Measurements from ENCODE around the gene PIK3CA. TPM values are rescaled to one million over a fixed set of nuclear protein-coding genes. Genes with fewer than 3 reads are reported as not detected.
"Not testable (repeated sequence)": the region's sequence is repeated elsewhere in the genome, so short reads cannot be mapped to it uniquely, and the experiment has no call there.

Gene PIK3CA
- total and polyA plus RNA-seq, 4 experiments from 2014 or later = 12.4 to 47.2 (median 33.7) TPM

- H3K36me3 ChIP-seq (ENCODE audit: insufficient read depth, low read length) = no peaks in the 10 kb centered on the region
- no peaks in the 10 kb centered on the region for H3K27me3 ChIP-seq (ENCODE audit: insufficient read depth, low read length)
- CTCF ChIA-PET (ENCODE audit: partially characterized antibody) = no interaction called here
- Mint-ChIP-seq H3K9me3 (peaks cover 0 to 4% (median 0%) of the 10 kb centered on the region in 8 donors), H3K36me3 (no peaks in the 10 kb centered on the region), H3K27ac (no peak overlapping the region), H3K4me3 (no peak overlapping the region), H3K27me3 (peaks cover 4 to 12% of the 10 kb centered on the region in 2 donors), H3K4me1 (peaks cover 11 to 18% (median 12%) of the 10 kb centered on the region in 4 donors)
- H3K4me1 ChIP-seq (ENCODE audit: insufficient read depth, low read length) = peaks cover 9% of the 10 kb centered on the region
- H3K4me3 ChIP-seq (ENCODE audit: low read length in 2 of 2) = no peak overlapping the region
- no peaks in the 10 kb centered on the region for H3K9me3 ChIP-seq (ENCODE audit: control insufficient read depth in 1 of 2, low read length in 2 of 2)
- no peak for DNase-seq
- intact Hi-C loops (cut with micrococcal nuclease) = no loop called here
- H3K27ac ChIP-seq (ENCODE audit: low read depth, low read length) = no peak overlapping the region
- POLR2A ChIA-PET (ENCODE audit: partially characterized antibody) = no interaction called here
Measured at GRCh38 chr3:179265092-179265491, 116.9 kb downstream of the PIK3CA start.

GRCh38 chr3:179265875-179266274 lies 117.7 kb downstream of the PIK3CA start:
- no peaks in the 10 kb centered on the region for H3K36me3 ChIP-seq (ENCODE audit: insufficient read depth, low read length)
- no peaks in the 10 kb centered on the region for H3K27me3 ChIP-seq (ENCODE audit: insufficient read depth, low read length)
- no peaks in the 10 kb centered on the region for H3K9me3 ChIP-seq (ENCODE audit: control insufficient read depth in 1 of 2, low read length in 2 of 2)
- no peak overlapping the region for H3K4me3 ChIP-seq (ENCODE audit: low read length in 2 of 2)
- H3K4me1 ChIP-seq (ENCODE audit: insufficient read depth, low read length) = peaks cover 9% of the 10 kb centered on the region
- CTCF ChIA-PET (ENCODE audit: partially characterized antibody) = interaction anchor here (0.8 kb wide), 1 partner anchor 119 kb away, joined by 3 read pairs; no protein-coding TSS in a partner anchor
- Mint-ChIP-seq H3K27me3 (peaks cover 6 to 12% of the 10 kb centered on the region in 2 donors), H3K4me3 (no peak overlapping the region), H3K27ac (peak overlapping the region in 1 of 7 donors; percentile 13), H3K4me1 (peaks cover 4 to 11% (median 5%) of the 10 kb centered on the region in 4 donors), H3K36me3 (no peaks in the 10 kb centered on the region), H3K9me3 (peaks cover 0 to 1% (median 0%) of the 10 kb centered on the region in 8 donors)
- intact Hi-C loops (cut with micrococcal nuclease) = no loop called here
- POLR2A ChIA-PET (ENCODE audit: partially characterized antibody) = no interaction called here
- H3K27ac ChIP-seq (ENCODE audit: low read depth, low read length) = no peak overlapping the region
- no peak for DNase-seq

- POLR2A ChIA-PET (ENCODE audit: partially characterized antibody) = interaction anchor here (1.8 kb wide), 1 partner anchor 119 kb away, joined by 4 read pairs; the partner anchor contains the start of gene PIK3CA
- peaks cover 0 to 1% (median 0%) of the 10 kb centered on the region in 8 donors for H3K9me3 Mint-ChIP-seq
- Histone ChIP-seq H3K27me3 (ENCODE audit: insufficient read depth, low read length) (no peaks in the 10 kb centered on the region), H3K4me1 (ENCODE audit: insufficient read depth, low read length) (peaks cover 5% of the 10 kb centered on the region), H3K27ac (ENCODE audit: low read depth, low read length) (no peak overlapping the region), H3K36me3 (ENCODE audit: insufficient read depth, low read length) (no peaks in the 10 kb centered on the region), H3K4me3 (ENCODE audit: low read length in 2 of 2) (no peak overlapping the region), H3K9me3 (ENCODE audit: control insufficient read depth in 1 of 2, low read length in 2 of 2) (no peaks in the 10 kb centered on the region)
- no peak for DNase-seq
- peaks cover under 1 to 6% (median 2%) of the 10 kb centered on the region in 4 donors for H3K4me1 Mint-ChIP-seq
- no peaks in the 10 kb centered on the region for H3K36me3 Mint-ChIP-seq
- H3K27me3 Mint-ChIP-seq = peaks cover 6 to 12% of the 10 kb centered on the region in 2 donors
- CTCF ChIA-PET (ENCODE audit: partially characterized antibody) = no interaction called here
- intact Hi-C loops (cut with micrococcal nuclease) = no loop called here
- H3K27ac Mint-ChIP-seq = peak overlapping the region in 1 of 7 donors; percentile 69
- H3K4me3 Mint-ChIP-seq = no peak overlapping the region
Measured at GRCh38 chr3:179266701-179267211, 118.6 kb downstream of the PIK3CA start.

- CTCF ChIA-PET (ENCODE audit: partially characterized antibody) = interaction anchor here (1.1 kb wide), 1 partner anchor 119 kb away, joined by 3 read pairs; no protein-coding TSS in a partner anchor
- no peaks in the 10 kb centered on the region for H3K4me1 ChIP-seq (ENCODE audit: insufficient read depth, low read length)
- H3K27me3 Mint-ChIP-seq = peaks cover 6 to 12% of the 10 kb centered on the region in 2 donors
- H3K27me3 ChIP-seq (ENCODE audit: insufficient read depth, low read length) = no peaks in the 10 kb centered on the region
- H3K27ac Mint-ChIP-seq = no peak overlapping the region
- H3K9me3 ChIP-seq (ENCODE audit: control insufficient read depth in 1 of 2, low read length in 2 of 2) = no peaks in the 10 kb centered on the region
- H3K27ac ChIP-seq (ENCODE audit: low read depth, low read length) = no peak overlapping the region
- H3K36me3 Mint-ChIP-seq = no peaks in the 10 kb centered on the region
- POLR2A ChIA-PET (ENCODE audit: partially characterized antibody) = interaction anchor here (1.8 kb wide), 1 partner anchor 121 kb away, joined by 4 read pairs; the partner anchor contains the start of gene PIK3CA
- no peaks in the 10 kb centered on the region for H3K4me1 Mint-ChIP-seq
- no peak overlapping the region for H3K4me3 ChIP-seq (ENCODE audit: low read length in 2 of 2)
- DNase-seq = no peak
- no peaks in the 10 kb centered on the region for H3K36me3 ChIP-seq (ENCODE audit: insufficient read depth, low read length)
- H3K9me3 Mint-ChIP-seq = peaks cover 0 to 1% (median 0%) of the 10 kb centered on the region in 8 donors
- no peak overlapping the region for H3K4me3 Mint-ChIP-seq
- intact Hi-C loops (cut with micrococcal nuclease) = no loop called here
Measured at GRCh38 chr3:179268400-179269051, 120.4 kb downstream of the PIK3CA start.

GRCh38 chr3:179269152-179269707 lies 121.1 kb downstream of the PIK3CA start:
- no peaks in the 10 kb centered on the region for H3K27me3 ChIP-seq (ENCODE audit: insufficient read depth, low read length)
- H3K36me3 ChIP-seq (ENCODE audit: insufficient read depth, low read length) = no peaks in the 10 kb centered on the region
- no peak overlapping the region for H3K4me3 Mint-ChIP-seq
- ChIA-PET POLR2A (ENCODE audit: partially characterized antibody) (no interaction called here), CTCF (ENCODE audit: partially characterized antibody) (interaction anchor here (0.6 to 1.0 kb wide), 2 partner anchors 12 to 196 kb away, joined by 3 to 4 read pairs; no protein-coding TSS in a partner anchor)
- DNase-seq = no peak
- intact Hi-C loops (cut with micrococcal nuclease) = no loop called here
- no peaks in the 10 kb centered on the region for H3K4me1 Mint-ChIP-seq
- H3K27ac Mint-ChIP-seq = no peak overlapping the region
- no peak overlapping the region for H3K4me3 ChIP-seq (ENCODE audit: low read length in 2 of 2)
- no peaks in the 10 kb centered on the region for H3K36me3 Mint-ChIP-seq
- H3K27me3 Mint-ChIP-seq = peaks cover 6 to 12% of the 10 kb centered on the region in 2 donors
- H3K27ac ChIP-seq (ENCODE audit: low read depth, low read length) = no peak overlapping the region
- H3K4me1 ChIP-seq (ENCODE audit: insufficient read depth, low read length) = no peaks in the 10 kb centered on the region
- no peaks in the 10 kb centered on the region for H3K9me3 ChIP-seq (ENCODE audit: control insufficient read depth in 1 of 2, low read length in 2 of 2)
- H3K9me3 Mint-ChIP-seq = peaks cover 0 to 1% (median 0%) of the 10 kb centered on the region in 8 donors

- Histone ChIP-seq H3K4me3 (ENCODE audit: low read length in 2 of 2) (no peak overlapping the region), H3K36me3 (ENCODE audit: insufficient read depth, low read length) (no peaks in the 10 kb centered on the region), H3K9me3 (ENCODE audit: control insufficient read depth in 1 of 2, low read length in 2 of 2) (no peaks in the 10 kb centered on the region), H3K27ac (ENCODE audit: low read depth, low read length) (no peak overlapping the region), H3K4me1 (ENCODE audit: insufficient read depth, low read length) (no peaks in the 10 kb centered on the region), H3K27me3 (ENCODE audit: insufficient read depth, low read length) (no peaks in the 10 kb centered on the region)
- CTCF ChIA-PET (ENCODE audit: partially characterized antibody) = interaction anchor here (1.0 to 2.0 kb wide), 5 partner anchors 17 to 257 kb away, joined by 3 to 7 read pairs (median 3); partner anchors contain the start of gene PIK3CA
- peaks cover 7 to 17% of the 10 kb centered on the region in 2 donors for H3K27me3 Mint-ChIP-seq
- POLR2A ChIA-PET (ENCODE audit: partially characterized antibody) = interaction anchor here (1.3 to 1.9 kb wide), 2 partner anchors 12 to 124 kb away, joined by 3 to 10 read pairs; partner anchors contain the start of gene PIK3CA
- no peaks in the 10 kb centered on the region for H3K36me3 Mint-ChIP-seq
- peaks cover 0 to 1% (median 0%) of the 10 kb centered on the region in 8 donors for H3K9me3 Mint-ChIP-seq
- no peak for DNase-seq
- peak overlapping the region in 1 of 7 donors; percentile 1 for H3K27ac Mint-ChIP-seq
- no peaks in the 10 kb centered on the region for H3K4me1 Mint-ChIP-seq
- intact Hi-C loops (cut with micrococcal nuclease) = loop anchor here (1.0 kb wide), 3 partner anchors 125 to 257 kb away; no protein-coding TSS in a partner anchor
- H3K4me3 Mint-ChIP-seq = no peak overlapping the region
Measured at GRCh38 chr3:179272385-179272784, 124.2 kb downstream of the PIK3CA start.

- H3K36me3 Mint-ChIP-seq; POLR2A ChIA-PET (ENCODE audit: partially characterized antibody); intact Hi-C loops (cut with micrococcal nuclease); CTCF ChIA-PET (ENCODE audit: partially characterized antibody); H3K4me3 Mint-ChIP-seq; H3K27me3 ChIP-seq (ENCODE audit: insufficient read depth, low read length); H3K27ac Mint-ChIP-seq; DNase-seq; H3K4me1 ChIP-seq (ENCODE audit: insufficient read depth, low read length); H3K4me3 ChIP-seq (ENCODE audit: low read length in 2 of 2); H3K36me3 ChIP-seq (ENCODE audit: insufficient read depth, low read length); H3K27ac ChIP-seq (ENCODE audit: low read depth, low read length); H3K4me1 Mint-ChIP-seq; H3K9me3 ChIP-seq (ENCODE audit: control insufficient read depth in 1 of 2, low read length in 2 of 2); H3K9me3 Mint-ChIP-seq: not testable (repeated sequence)
- peaks cover 12 to 18% of the 10 kb centered on the region in 2 donors for H3K27me3 Mint-ChIP-seq
Measured at GRCh38 chr3:179274434-179274833, 126.3 kb downstream of the PIK3CA start.

All from CD4-positive, alpha-beta memory T cell (primary cell).